Suprapubic skin (tissue), 4 donors: Measurements from ENCODE around the gene LASP1. TPM values are rescaled to one million over a fixed set of nuclear protein-coding genes. Genes with fewer than 3 reads are reported as not detected.

Experiments used
- DNase-seq, 2 donors: peaks; one replicate each; pipeline ENCODE4 v3.0.0-alpha.2; 2019; ENCODE audit warnings: low spot score in 2 of 2
- H3K27ac ChIP-seq: fragments of 200-600 bp; sonication (generic); one replicate; pipeline ENCODE4 v1.5.1; 2019
- H3K27me3 ChIP-seq: fragments of 200-600 bp; sonication (generic); one replicate; pipeline ENCODE4 v1.5.1; 2019
- H3K36me3 ChIP-seq: fragments of 200-600 bp; sonication (generic); one replicate; pipeline ENCODE4 v1.5.1; 2019
- H3K4me1 ChIP-seq: fragments of 200-600 bp; sonication (generic); one replicate; pipeline ENCODE4 v1.5.1; 2019
- H3K4me3 ChIP-seq: fragments of 200-600 bp; sonication (generic); one replicate; pipeline ENCODE4 v1.5.1; 2019; ENCODE audit warnings: mild to moderate bottlenecking
- H3K9me3 ChIP-seq: fragments of 200-600 bp; sonication (generic); one replicate; pipeline ENCODE4 v1.5.1; 2019
- EP300 ChIP-seq: sonication (generic); formaldehyde crosslinking; IDR thresholded peaks from one replicate; pipeline ENCODE4 v1.6.1; 2017; ENCODE audit warnings: antibody characterized with exemption
- POLR2A ChIP-seq, 2 donors: fragments of 450-650 bp; IDR thresholded peaks; one replicate each; pipeline ENCODE4 v1.6.1; 2017; ENCODE audit warnings: antibody characterized with exemption in 2 of 2, mild to moderate bottlenecking in 2 of 2, moderate library complexity in 2 of 2
- POLR2AphosphoS5 ChIP-seq, 3 donors: sonication (generic); formaldehyde crosslinking; IDR thresholded peaks; one replicate each; pipeline ENCODE4 v1.6.1; 2017; ENCODE audit warnings: antibody characterized with exemption in 3 of 3
- WGBS: methylation state at CpG from one replicate; pipeline ENCODE4 v1.1.5; 2018; 5-methylcytosine and 5-hydroxymethylcytosine counted together
- total RNA-seq, 4 donors: library from RNA; depleted of rRNA; stranded (reverse); fragments of >200 nt; gene quantifications; one replicate each; pipeline ENCODE4 v1.1.0, GENCODE V29; 2016
- TF ChIP-seq, protein P1 (sequence below), 2 donors: fragments of 200-600 bp in 1 of 2; fragments of 450-650 bp in 1 of 2; sonication (generic) in 1 of 2; IDR thresholded peaks; one replicate each; pipeline ENCODE4 v1.5.1; 2016 to 2019; ENCODE audit warnings: antibody characterized with exemption in 2 of 2, mild to moderate bottlenecking in 1 of 2, moderate library complexity in 1 of 2

Gene LASP1, protein sequence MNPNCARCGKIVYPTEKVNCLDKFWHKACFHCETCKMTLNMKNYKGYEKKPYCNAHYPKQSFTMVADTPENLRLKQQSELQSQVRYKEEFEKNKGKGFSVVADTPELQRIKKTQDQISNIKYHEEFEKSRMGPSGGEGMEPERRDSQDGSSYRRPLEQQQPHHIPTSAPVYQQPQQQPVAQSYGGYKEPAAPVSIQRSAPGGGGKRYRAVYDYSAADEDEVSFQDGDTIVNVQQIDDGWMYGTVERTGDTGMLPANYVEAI
- 100 to 1,000 TPM in 2 of 4 donors, 10 to 100 TPM in 2; 83.1 to 124 (median 99.6) TPM for total RNA-seq

DNA sequence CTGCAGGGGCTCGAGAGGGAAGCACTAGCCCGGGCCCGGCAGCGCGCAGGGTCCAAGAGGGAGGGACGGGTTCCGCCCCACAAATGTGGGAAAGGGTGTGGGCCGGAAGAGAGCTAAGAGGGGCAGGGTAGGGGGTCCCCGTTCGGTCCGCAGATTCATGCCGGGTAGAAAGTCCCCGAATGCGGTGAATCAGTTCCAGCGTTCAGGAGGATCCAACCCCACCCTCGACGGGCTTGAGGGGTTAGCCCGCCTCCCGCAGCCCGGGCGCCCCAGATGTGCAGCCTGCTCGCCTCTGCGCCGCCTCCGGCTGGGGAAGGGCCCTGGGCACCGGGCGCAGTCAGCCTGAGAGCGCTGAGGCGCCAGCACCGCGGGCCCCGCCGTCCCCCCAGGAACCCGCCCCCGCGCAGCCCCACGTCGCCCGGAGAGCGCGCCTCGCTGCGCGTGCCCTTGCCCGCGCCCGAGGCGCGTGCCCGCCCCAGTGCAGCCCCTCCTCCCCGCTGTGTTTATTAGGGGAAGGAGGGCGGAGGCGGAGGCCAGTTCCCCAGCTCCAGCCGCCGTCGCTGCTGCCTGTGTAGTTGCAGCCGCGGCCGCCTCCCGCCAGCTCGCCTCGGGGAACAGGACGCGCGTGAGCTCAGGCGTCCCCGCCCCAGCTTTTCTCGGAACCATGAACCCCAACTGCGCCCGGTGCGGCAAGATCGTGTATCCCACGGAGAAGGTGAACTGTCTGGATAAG lies at the start of gene LASP1:
Gene LASP1 (plus strand): TSS at position 533 of the 733 bp plus-strand sequence. CDS start 132 bp downstream, at position 665.
- H3K4me3 ChIP-seq = peak within 1 kb of the TSS; percentile 89

DNA sequence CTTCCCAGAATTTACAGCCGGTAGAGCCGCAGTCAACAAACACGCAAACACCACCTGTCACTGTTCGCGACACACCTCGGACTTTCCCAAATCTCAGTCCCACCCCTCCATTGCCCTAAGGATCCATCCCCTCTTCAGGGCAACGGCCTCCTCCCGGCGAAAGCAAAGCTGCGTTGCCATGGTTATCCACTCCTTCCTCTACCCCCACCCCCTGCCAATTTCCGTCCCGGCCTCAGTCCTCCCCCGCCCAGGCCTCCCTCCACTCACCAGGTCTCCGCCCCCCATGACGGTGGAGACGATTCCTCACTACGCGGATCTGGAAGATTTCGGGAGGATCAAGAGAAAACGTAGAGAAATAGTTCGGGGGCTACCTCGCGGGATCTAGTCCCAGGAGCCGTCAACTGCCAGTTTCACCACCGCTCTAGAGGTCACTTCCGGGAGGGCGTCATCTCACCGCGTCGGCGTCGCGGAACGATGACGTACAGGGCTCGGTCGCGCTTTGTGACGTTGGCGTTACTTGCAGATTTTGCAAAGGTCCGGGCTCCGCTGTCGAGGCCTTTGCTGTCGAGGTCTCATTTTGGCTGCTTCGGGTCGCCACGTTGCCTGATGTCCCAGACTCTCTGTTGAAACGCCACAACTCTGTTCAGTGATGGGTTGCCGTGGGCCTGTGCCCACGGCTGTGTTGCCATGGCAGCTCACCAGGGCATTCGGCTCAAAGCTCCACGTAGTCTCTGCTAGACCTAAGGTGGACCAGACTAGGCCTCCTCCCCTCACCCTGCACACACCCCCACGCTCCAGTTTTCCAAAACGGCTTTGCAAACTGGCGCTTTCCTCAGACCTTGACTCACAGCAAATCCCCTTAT lies 44.7 kb upstream of the LASP1 start, which contains the start of gene CWC25:
Gene CWC25 (minus strand): TSS at position 423 of the 863 bp plus-strand sequence. CDS start 138 bp downstream, at position 285.
- H3K9me3 ChIP-seq = no peaks in the 10 kb centered on the region
- H3K36me3 ChIP-seq = peaks cover 14% of the 10 kb centered on the region
- TF ChIP-seq, protein P1, sequence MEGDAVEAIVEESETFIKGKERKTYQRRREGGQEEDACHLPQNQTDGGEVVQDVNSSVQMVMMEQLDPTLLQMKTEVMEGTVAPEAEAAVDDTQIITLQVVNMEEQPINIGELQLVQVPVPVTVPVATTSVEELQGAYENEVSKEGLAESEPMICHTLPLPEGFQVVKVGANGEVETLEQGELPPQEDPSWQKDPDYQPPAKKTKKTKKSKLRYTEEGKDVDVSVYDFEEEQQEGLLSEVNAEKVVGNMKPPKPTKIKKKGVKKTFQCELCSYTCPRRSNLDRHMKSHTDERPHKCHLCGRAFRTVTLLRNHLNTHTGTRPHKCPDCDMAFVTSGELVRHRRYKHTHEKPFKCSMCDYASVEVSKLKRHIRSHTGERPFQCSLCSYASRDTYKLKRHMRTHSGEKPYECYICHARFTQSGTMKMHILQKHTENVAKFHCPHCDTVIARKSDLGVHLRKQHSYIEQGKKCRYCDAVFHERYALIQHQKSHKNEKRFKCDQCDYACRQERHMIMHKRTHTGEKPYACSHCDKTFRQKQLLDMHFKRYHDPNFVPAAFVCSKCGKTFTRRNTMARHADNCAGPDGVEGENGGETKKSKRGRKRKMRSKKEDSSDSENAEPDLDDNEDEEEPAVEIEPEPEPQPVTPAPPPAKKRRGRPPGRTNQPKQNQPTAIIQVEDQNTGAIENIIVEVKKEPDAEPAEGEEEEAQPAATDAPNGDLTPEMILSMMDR (IDR thresholded peaks at IDR 0.05) = no peak
- TF ChIP-seq POLR2AphosphoS5 (IDR thresholded peaks at IDR 0.05) (peak; percentile 98 to 100 (median 100)), POLR2A (IDR thresholded peaks at IDR 0.05) (peak; percentile 68 to 93)
- peak within 1 kb of the TSS; percentile 96 for H3K27ac ChIP-seq
- H3K27me3 ChIP-seq = no peaks in the 10 kb centered on the region
- WGBS = under 1% methylated on average over 41 of the region's 55 CpGs
- peak; percentile 97 to 98 for DNase-seq
- peak within 1 kb of the TSS; percentile 96 for H3K4me3 ChIP-seq
- peaks cover 22% of the 10 kb centered on the region for H3K4me1 ChIP-seq

More for the DNA sequence above, at the start of gene LASP1:
- no peaks in the 10 kb centered on the region for H3K36me3 ChIP-seq
- 0% methylated on average over 40 of the region's 73 CpGs for WGBS
- DNase-seq = peak; percentile 90 to 93
- peak; percentile 77 to 97 for TF ChIP-seq POLR2A (IDR thresholded peaks at IDR 0.05)
- TF ChIP-seq POLR2AphosphoS5 (IDR thresholded peaks at IDR 0.05) = peak; percentile 62 to 92 (median 86)
- TF ChIP-seq, protein P1 (IDR thresholded peaks at IDR 0.05) = no peak
- no peak for TF ChIP-seq EP300
- peak within 1 kb of the TSS; percentile 96 for H3K27ac ChIP-seq
- H3K27me3 ChIP-seq = no peaks in the 10 kb centered on the region
- H3K9me3 ChIP-seq = no peaks in the 10 kb centered on the region
- peaks cover 54% of the 10 kb centered on the region for H3K4me1 ChIP-seq

DNA sequence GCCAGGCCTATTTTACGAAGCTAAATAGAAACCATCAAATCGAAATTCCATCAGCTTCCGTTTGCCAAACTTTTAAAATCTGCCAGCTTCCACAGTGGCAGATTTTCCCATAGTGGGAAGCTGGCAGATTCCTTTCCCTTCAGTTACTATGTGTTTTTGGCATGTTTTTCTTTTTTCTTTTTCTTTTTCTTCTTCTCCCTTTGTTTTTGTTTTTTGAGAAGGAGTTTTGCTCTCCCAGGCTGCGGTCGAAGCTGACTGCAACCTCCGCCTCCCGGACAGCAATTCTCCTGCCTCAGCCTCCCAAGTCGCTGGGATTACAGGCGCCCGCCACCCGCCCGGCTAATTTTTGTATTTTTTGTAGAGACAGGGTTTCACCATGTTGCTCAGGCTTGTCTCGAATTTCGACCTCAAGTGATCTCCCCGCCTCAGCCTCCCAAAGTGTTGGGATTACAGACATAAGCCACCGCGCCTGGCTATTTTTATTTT lies 44.1 kb upstream of the LASP1 start:
- TF ChIP-seq, protein P1 (IDR thresholded peaks at IDR 0.05) = no peak
- TF ChIP-seq POLR2AphosphoS5 (IDR thresholded peaks at IDR 0.05) = no peak
- TF ChIP-seq EP300 = no peak
- TF ChIP-seq POLR2A (IDR thresholded peaks at IDR 0.05) = no peak
- peaks cover 22% of the 10 kb centered on the region for H3K4me1 ChIP-seq
- no peak for DNase-seq
- no peaks in the 10 kb centered on the region for H3K27me3 ChIP-seq
- WGBS = 92% methylated on average over 17 of the region's 17 CpGs
- H3K9me3 ChIP-seq = no peaks in the 10 kb centered on the region
- peak overlapping the region; percentile 96 for H3K4me3 ChIP-seq
- peak overlapping the region; percentile 96 for H3K27ac ChIP-seq
- peaks cover 7% of the 10 kb centered on the region for H3K36me3 ChIP-seq

DNA sequence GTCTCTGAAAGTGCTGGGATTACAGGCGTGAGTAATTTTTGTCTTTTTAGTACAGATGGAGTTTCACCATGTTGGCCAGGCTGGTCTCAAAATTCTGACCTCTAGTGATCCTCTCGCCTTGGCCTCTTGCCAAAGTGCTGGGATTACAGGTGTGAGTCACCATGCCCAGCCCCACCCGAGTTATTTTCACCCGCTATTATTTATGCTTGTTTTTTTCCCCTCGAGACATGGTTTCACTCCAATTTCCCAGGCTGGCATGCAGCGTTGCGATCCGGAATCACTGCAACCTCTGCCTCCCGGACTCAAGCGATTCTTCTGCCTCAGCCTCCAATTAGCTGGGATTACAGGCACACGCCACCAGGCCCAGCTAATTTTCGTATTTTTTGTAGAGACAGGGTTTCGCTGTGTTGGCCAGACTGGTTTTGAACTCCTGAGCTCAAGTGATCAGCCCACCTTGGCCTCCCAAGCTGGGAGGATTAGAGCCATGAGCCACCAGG lies 25.5 kb upstream of the LASP1 start:
- Histone ChIP-seq H3K36me3 (peaks cover 25% of the 10 kb centered on the region), H3K4me1 (no peaks in the 10 kb centered on the region), H3K27me3 (no peaks in the 10 kb centered on the region), H3K27ac (no peak overlapping the region), H3K9me3 (no peaks in the 10 kb centered on the region), H3K4me3 (no peak overlapping the region)
- 35% methylated on average over 13 of the region's 13 CpGs for WGBS
- no peak for DNase-seq
- TF ChIP-seq POLR2A (IDR thresholded peaks at IDR 0.05) = no peak
- TF ChIP-seq, protein P1 (IDR thresholded peaks at IDR 0.05) = no peak
- no peak for TF ChIP-seq POLR2AphosphoS5 (IDR thresholded peaks at IDR 0.05)
- no peak for TF ChIP-seq EP300
